Stimulated activated CD8-positive, alpha-beta memory T cell treated with anti-CD3 and anti-CD28 coated beads, Interleukin-7, amount 100 ng/mL, for 24 hours (primary cell): ENCODE measurements around the gene KRTAP10-7.
"Not testable (repeated sequence)": the region's sequence is repeated elsewhere in the genome, so short reads cannot be mapped to it uniquely, and the experiment has no call there.

Experiments used
- DNase-seq: peaks from one replicate; pipeline ENCODE4 v3.0.0-alpha.2; 2020; ENCODE audit warnings: low read depth

Gene KRTAP10-7

GRCh38 chr21:44590897-44591800 lies 9.2 kb upstream of the KRTAP10-7 start:
- not testable (repeated sequence) for DNase-seq

DNA sequence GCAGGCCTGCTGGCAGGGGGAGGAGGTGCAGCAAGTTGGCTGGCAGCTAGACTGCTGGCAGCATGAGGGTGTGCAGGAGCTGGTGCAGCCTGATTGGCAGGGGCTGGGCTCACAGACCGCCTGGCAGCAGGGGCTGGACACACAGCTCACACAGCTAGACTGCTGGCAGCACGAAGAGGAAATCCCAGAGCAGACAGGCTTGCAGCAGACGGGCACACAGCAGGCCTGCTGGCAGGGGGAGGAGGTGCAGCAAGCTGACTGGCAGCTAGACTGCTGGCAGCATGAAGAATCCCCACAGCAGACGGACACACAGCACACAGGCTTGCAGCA lies 8.6 kb upstream of the KRTAP10-7 start:
- DNase-seq = not testable (repeated sequence)

DNA sequence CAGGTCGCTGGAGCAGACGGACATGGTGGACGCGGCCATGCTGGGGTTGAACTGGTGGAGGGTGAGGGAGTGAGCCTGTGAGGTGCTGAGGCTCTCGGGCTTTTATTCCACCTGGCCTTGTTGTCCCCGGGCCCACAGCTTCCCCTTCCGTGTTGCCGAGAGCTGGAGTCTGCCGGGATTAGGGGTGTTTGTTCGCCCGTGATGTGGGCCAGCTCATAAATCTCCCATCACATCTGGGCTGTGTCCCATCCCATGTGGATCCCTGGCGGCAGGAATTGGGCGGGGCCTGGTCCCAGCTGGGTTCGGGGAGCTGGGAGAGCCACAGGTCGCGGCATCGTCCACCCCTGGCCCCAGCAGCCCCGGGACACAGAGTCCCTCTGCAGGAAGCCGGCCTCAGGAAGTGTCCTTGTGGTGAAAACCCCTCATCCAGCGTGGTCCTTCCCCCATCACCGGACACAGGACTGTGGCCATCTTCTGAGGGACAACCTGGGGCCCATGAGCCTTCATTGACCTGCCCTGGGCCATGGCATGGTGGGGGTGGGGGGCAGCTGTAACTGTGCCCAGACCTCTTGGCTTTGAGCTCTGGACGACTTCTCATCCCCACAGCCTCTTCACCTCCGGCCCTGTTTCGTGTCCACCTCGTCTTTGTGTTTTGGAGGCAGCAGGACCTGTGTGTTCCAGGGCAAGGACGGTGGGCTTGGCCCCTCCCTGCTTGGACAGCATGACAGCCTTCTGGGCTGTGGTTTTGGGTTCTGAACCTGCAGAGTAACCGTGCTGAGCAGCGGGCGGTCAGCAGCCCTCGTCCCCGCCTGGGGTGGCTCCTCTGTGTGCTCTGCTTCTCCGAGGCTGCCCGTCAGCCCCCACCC lies 7.7 kb upstream of the KRTAP10-7 start, which contains the start of gene KRTAP10-6:
KRTAP10-6 (minus strand) TSS at position 60 of the 866 bp plus-strand sequence; CDS start at position 39, 21 bp downstream.
- no peak for DNase-seq

- DNase-seq = no peak
These were observed 6.6 kb upstream of the KRTAP10-7 start for GRCh38 chr21:44593598-44594405.

GRCh38 chr21:44594406-44594916 lies 5.9 kb upstream of the KRTAP10-7 start:
- no peak for DNase-seq

DNA sequence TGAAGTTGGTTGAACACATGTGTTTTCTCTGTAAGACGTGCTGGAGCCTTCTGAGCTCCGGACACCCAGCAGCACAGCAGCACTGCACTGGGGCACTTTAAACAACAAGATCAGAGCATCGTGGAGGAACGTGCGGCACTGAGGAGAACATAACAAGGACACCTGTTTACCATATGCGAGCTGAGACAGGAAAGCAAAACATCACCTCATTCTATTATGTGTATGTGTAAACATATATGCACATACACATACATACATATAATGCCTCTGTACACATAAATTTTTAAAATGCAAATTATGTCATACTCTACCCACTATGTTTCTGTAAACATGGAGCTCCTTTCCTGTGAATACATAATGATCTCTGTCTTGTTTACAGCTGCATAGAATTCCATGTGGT lies 4.9 kb upstream of the KRTAP10-7 start:
- no peak for DNase-seq

- DNase-seq = no peak
These were observed 4.2 kb upstream of the KRTAP10-7 start for GRCh38 chr21:44596068-44596725.

DNA sequence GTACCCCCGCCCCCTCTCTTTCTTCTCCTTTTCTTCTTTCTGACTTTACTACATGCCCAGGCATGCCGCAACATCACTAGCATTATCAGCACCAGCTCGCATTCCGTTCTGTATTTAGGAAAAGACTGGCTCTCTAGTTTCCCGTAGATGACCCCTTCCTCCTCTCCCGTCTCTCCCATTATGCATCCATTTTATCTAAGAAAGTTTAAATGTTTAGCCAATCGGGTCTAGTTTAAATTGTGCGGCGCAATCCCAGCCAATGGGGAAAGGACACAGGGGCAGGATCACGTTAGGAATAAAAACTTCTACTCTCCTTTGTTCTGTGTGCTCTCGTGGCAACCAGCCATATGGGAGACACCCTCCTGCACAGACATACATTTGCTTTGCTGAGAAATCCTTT lies 2.3 kb upstream of the KRTAP10-7 start:
- no peak for DNase-seq

GRCh38 chr21:44599264-44600029 lies 950 bp upstream of the KRTAP10-7 start:
- DNase-seq = no peak

DNA sequence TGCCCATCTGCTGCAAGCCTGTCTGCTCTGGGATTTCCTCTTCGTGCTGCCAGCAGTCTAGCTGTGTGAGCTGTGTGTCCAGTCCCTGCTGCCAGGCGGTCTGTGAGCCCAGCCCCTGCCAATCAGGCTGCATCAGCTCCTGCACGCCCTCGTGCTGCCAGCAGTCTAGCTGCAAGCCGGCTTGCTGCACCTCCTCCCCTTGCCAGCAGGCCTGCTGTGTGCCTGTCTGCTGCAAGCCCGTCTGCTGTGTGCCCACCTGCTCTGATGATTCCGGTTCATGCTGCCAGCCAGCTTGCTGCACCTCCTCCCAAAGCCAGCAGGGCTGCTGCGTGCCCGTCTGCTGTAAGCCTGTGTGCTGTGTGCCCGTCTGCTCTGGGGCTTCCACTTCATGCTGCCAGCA lies 694 bp downstream of the KRTAP10-7 start:
- not testable (repeated sequence) for DNase-seq

GRCh38 chr21:44601596-44602462 lies 1.4 kb downstream of the KRTAP10-7 start:
- DNase-seq = no peak

- DNase-seq = no peak
These were observed 2.1 kb downstream of the KRTAP10-7 start for GRCh38 chr21:44602463-44602850.

DNA sequence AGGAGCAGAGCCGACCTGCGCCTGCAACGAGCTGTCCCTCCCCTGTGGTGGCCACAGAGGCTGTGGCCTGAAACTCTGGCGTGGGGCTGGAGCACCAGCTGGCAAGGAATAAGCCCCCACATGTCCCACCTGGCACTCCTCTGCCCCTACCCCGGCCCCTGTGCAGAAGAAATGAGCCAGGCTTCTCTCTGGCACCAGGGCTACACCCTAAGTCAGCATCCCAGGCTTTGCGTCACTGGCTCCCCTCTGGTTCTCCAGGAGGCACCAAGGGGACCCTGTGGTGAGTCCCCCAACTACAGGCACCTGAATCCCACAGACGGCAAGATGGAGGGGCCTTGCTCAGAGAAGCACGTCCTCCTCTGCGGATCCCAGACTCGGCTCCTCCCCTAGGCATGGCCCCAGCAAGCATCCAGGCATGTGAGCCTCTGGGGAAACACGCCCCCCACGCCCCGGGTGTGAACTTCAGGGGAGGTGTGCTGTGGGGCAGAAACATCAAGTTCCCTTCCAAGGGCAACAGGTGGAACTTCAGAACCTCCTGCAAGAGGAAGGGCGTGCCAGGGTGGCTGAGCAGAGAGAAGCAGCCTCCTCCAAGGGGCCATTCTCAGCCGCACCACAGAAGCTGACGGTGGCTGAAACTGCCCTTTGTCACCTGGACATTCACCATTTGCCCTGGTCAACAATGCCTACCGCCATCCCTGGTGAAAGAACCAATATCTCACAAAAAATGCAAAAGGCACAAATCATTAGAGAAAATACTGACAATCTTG lies 2.9 kb downstream of the KRTAP10-7 start:
- DNase-seq = no peak

- DNase-seq = no peak
These were observed 3.5 kb downstream of the KRTAP10-7 start for GRCh38 chr21:44603911-44604310.

DNA sequence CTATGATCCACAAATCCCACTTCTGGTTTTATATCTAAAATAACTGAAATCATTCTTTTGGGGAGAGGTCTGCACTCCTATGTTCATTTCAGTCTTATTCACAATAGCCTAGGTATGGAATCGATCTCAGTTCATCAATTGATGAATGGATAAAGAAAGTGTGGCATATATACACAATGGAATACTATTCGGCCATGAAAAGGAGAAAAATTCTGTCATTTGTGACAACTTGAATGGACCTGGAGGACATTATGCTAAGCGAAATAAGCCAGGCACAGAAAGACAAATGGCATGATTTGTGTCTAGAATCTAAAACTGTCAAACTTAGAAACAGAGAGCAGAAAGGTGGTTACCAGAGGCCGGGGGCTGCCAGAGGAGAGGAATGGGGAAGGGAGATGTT lies 6.1 kb downstream of the KRTAP10-7 start:
- DNase-seq = no peak

- DNase-seq = no peak
These were observed 8.8 kb downstream of the KRTAP10-7 start for GRCh38 chr21:44609193-44609592.

- not testable (repeated sequence) for DNase-seq
These were observed 9.9 kb downstream of the KRTAP10-7 start for GRCh38 chr21:44610157-44610843.

DNA sequence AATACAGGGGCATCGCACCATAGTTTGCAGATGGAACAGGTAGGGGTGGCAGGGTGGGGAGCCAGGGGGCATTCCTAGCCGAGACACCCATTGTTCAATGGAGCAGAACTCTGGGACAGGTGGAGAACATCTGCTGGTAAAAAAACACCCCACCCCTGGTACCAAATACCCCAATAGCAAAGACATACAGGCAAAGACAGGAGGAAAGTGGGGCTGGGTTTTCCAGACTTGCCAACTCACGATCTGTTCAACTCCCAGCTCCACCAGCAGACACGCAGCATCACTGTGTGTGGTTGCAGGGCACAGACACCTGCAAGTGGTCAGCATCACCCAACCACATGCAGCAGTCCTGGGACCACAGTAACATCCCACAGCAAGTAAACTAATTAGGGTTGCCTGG lies 11.2 kb downstream of the KRTAP10-7 start:
- DNase-seq = no peak
